K562 (cell line): ENCODE results near the gene SYNGR4. TPM values are rescaled to one million over a fixed set of nuclear protein-coding genes. Genes with fewer than 3 reads are reported as not detected.

Experiments used
- CHCHD3 ChIP-seq: fragments of 250-450 bp; sonication (Bioruptor Pico); IDR thresholded peaks from 2 replicates; pipeline ENCODE4 v2.1.2; 2022; ENCODE audit warnings: mild to moderate bottlenecking
- CREB1 ChIP-seq, 2 experiments: sonication (generic) in 1 of 2; formaldehyde crosslinking in 1 of 2; IDR thresholded peaks; 2 replicates each; pipeline versions ENCODE4 v1.6.1 to v1.8.0; 2012 to 2022; ENCODE audit warnings: inconsistent platforms in 1 of 2, mild to moderate bottlenecking in 1 of 2, missing genetic modification reagents in 1 of 2, moderate library complexity in 1 of 2
- E2F1 ChIP-seq: sonication (generic); formaldehyde crosslinking; IDR thresholded peaks from 2 replicates; pipeline ENCODE4 v1.8.1; 2023; ENCODE audit warnings: mild to moderate bottlenecking, missing genetic modification reagents, moderate library complexity
- E2F6 ChIP-seq, 2 experiments: IDR thresholded peaks; 2 replicates each; pipeline ENCODE4 v1.6.1; 2011; ENCODE audit warnings: borderline replicate concordance in 1 of 2, control low read depth in 1 of 2, low read depth in 1 of 2, low read length in 1 of 2, mild to moderate bottlenecking in 1 of 2, mixed read lengths in 1 of 2, moderate library complexity in 1 of 2; ENCODE audit not compliant: insufficient read depth in 1 of 2, insufficient read length in 1 of 2, poor library complexity in 1 of 2, severe bottlenecking in 1 of 2; ENCODE audit errors: extremely low read depth in 1 of 2
- GTF2A2 ChIP-seq: IDR thresholded peaks from 2 replicates; pipeline ENCODE4 v1.6.1; 2016; ENCODE audit warnings: mild to moderate bottlenecking, missing genetic modification characterization, missing compliant biosample characterization
- MLX ChIP-seq, 2 experiments: fragments of 450-650 bp in 1 of 2; sonication (generic) in 1 of 2; formaldehyde crosslinking; conservative IDR thresholded peaks; 2 replicates each; pipeline versions ENCODE4 v1.4.0 to v1.8.1; 2020 to 2022; ENCODE audit warnings: mild to moderate bottlenecking in 1 of 2, missing genetic modification reagents in 1 of 2
- TSHZ1 ChIP-seq: fragments of 250-450 bp; sonication (Bioruptor Pico); IDR thresholded peaks from 2 replicates; pipeline ENCODE4 v1.4.0; 2020; ENCODE audit warnings: mild to moderate bottlenecking, moderate library complexity
- VEZF1 ChIP-seq: fragments of 200-800 bp; sonication (Bioruptor generic); IDR thresholded peaks from 2 replicates; pipeline ENCODE4 v1.6.1; 2017; ENCODE audit warnings: missing genetic modification characterization, missing compliant biosample characterization
- ZBTB1 ChIP-seq: sonication (generic); formaldehyde crosslinking; IDR thresholded peaks from 2 replicates; pipeline ENCODE4 v1.8.1; 2023; ENCODE audit warnings: missing genetic modification reagents, low read depth, mild to moderate bottlenecking, borderline replicate concordance
- ZNF609 ChIP-seq: sonication (generic); formaldehyde crosslinking; IDR thresholded peaks from 2 replicates; pipeline ENCODE4 v1.8.1; 2023; ENCODE audit warnings: missing genetic modification reagents, mild to moderate bottlenecking, borderline replicate concordance
- polyA plus RNA-seq, 8 experiments: library from polyadenylated mRNA; depleted of rRNA in 4 of 8; stranded (reverse) in 5 of 8; unstranded in 3 of 8; fragments of >200 nt; fragmentation: Nextera tagmentation in 2 of 8; fragmentation: Illumina TruSeq in 1 of 8; extraction: Ambion mirVana in 2 of 8; extraction: Trizol in 1 of 8; gene quantifications; 2 replicates each; pipeline versions ENCODE4 v1.2.1 to v1.2.3, GENCODE V29; 2011 to 2014; ENCODE audit warnings: inconsistent platforms in 1 of 8, missing spikeins in 1 of 8
- total RNA-seq, 7 experiments: library from RNA; depleted of rRNA in 6 of 7; stranded (reverse); fragments of >200 nt in 6 of 7; fragmentation: Illumina TruSeq in 2 of 7; extraction: Trizol in 2 of 7; gene quantifications; 2 replicates each; pipeline versions ENCODE4 v1.2.1 to v1.2.3, GENCODE V29; 2011 to 2021; ENCODE audit warnings: low replicate concordance in 1 of 7

The SYNGR4 gene
- total and polyA plus RNA-seq, 9 of the 15 experiments (the other 6 are each of a cell fraction or from before 2014, with no cell fraction given): 0.07 to 0.14 TPM; not detected in 7

GRCh38 chr19:48362716-48363499 is 1.3 kb upstream of the SYNGR4 start (continued):
- 0 out of 2 replicates have a peak, but pooled peaks have one; percentile 32 for TF ChIP-seq ZNF609 (CRISPR knock-in tag)
- TF ChIP-seq GTF2A2 (tag): no peak
- TF ChIP-seq CREB1 (IDR thresholded peaks at IDR 0.05): 0 out of 2 replicates have a peak, but pooled peaks have one; percentile 32
- no peak; the same call in 1 of the 2 replicates for TF ChIP-seq CREB1 (CRISPR knock-in tag; IDR thresholded peaks at IDR 0.05)
- no peak for TF ChIP-seq ZBTB1 (CRISPR knock-in tag)
- peak; percentile 70 for TF ChIP-seq VEZF1 (CRISPR knock-in tag)
- TF ChIP-seq MLX (CRISPR knock-in tag; conservative IDR thresholded peaks at IDR 0.05): no peak
- no peak for TF ChIP-seq TSHZ1 (CRISPR knock-in tag)
- peak in 1 of 2 experiments; percentile 38 for TF ChIP-seq E2F6 (IDR thresholded peaks at IDR 0.05; ENCODE audit: borderline replicate concordance in 1 of 2, extremely low read depth in 1 of 2, insufficient read depth in 1 of 2, insufficient read length in 1 of 2, low read depth in 1 of 2, low read length in 1 of 2, poor library complexity in 1 of 2, severe bottlenecking in 1 of 2)
- TF ChIP-seq E2F1 (CRISPR knock-in tag): peak; percentile 36; the same call in 1 of the 2 replicates
- no peak for TF ChIP-seq CHCHD3 (CRISPR knock-in tag)
